Measurements from ENCODE around the gene TNFAIP3. TPM values are rescaled to one million over a fixed set of nuclear protein-coding genes. Genes with fewer than 3 reads are reported as not detected.
A peak's percentile ranks its signal among the peaks of the same experiment; 100 is the strongest.
"Not testable (repeated sequence)": the region's sequence is repeated elsewhere in the genome, so short reads cannot be mapped to it uniquely, and the experiment has no call there.

The TNFAIP3 gene
- polyA plus RNA-seq, 6 donors from 2014 or later, result 4.0 to 48.4 (median 33.8) TPM

GRCh38 chr6:137879299-137879698, 12.2 kb downstream of the TNFAIP3 start:
- H3K4me1 Mint-ChIP-seq, result peaks cover 15 to 32% (median 29%) of the 10 kb centered on the region in 3 donors
- H3K4me3 Mint-ChIP-seq, result no peak overlapping the region
- H3K36me3 Mint-ChIP-seq, result peaks cover 20 to 29% of the 10 kb centered on the region in 2 donors
- no peaks in the 10 kb centered on the region for H3K27me3 Mint-ChIP-seq
- no peaks in the 10 kb centered on the region for H3K9me3 Mint-ChIP-seq
- H3K27ac Mint-ChIP-seq, result peak overlapping the region in 1 of 6 donors; percentile 69
- ATAC-seq (ENCODE audit: low read depth in 2 of 2), result no peak
- DNase-seq, result no peak

- Mint-ChIP-seq H3K4me3 (no peak overlapping the region), H3K9me3 (peaks cover 0 to 3% (median 0%) of the 10 kb centered on the region in 7 donors), H3K27me3 (no peaks in the 10 kb centered on the region), H3K36me3 (peaks cover 20 to 23% of the 10 kb centered on the region in 2 donors), H3K4me1 (peaks cover 12 to 24% (median 23%) of the 10 kb centered on the region in 3 donors), H3K27ac (peak overlapping the region in 5 of 6 donors; percentile 9 to 70 (median 60))
- no peak for ATAC-seq (ENCODE audit: low read depth in 2 of 2)
- DNase-seq, result no peak
These were observed 13.1 kb downstream of the TNFAIP3 start for GRCh38 chr6:137879885-137880745.

GRCh38 chr6:137880746-137881521, 13.9 kb downstream of the TNFAIP3 start:
- H3K4me3 Mint-ChIP-seq, result no peak overlapping the region
- peaks cover 0 to 3% (median 0%) of the 10 kb centered on the region in 7 donors for H3K9me3 Mint-ChIP-seq
- H3K4me1 Mint-ChIP-seq, result peaks cover 12 to 23% (median 21%) of the 10 kb centered on the region in 3 donors
- H3K27me3 Mint-ChIP-seq, result no peaks in the 10 kb centered on the region
- H3K36me3 Mint-ChIP-seq, result peaks cover 19 to 20% of the 10 kb centered on the region in 2 donors
- DNase-seq (no peak), ATAC-seq (ENCODE audit: low read depth in 2 of 2) (no peak)
- peak overlapping the region in 4 of 6 donors; percentile 24 to 71 (median 57) for H3K27ac Mint-ChIP-seq

- Mint-ChIP-seq H3K36me3 (peaks cover 19 to 20% of the 10 kb centered on the region in 2 donors), H3K9me3 (peaks cover 0 to 6% (median 0%) of the 10 kb centered on the region in 7 donors), H3K4me3 (no peak overlapping the region), H3K4me1 (peaks cover 12 to 23% (median 21%) of the 10 kb centered on the region in 3 donors), H3K27me3 (no peaks in the 10 kb centered on the region), H3K27ac (peak overlapping the region in 4 of 6 donors; percentile 39 to 71 (median 58))
- DNase-seq (no peak), ATAC-seq (ENCODE audit: low read depth in 2 of 2) (no peak)
These were observed 14.4 kb downstream of the TNFAIP3 start for GRCh38 chr6:137881522-137881886.

- ATAC-seq (ENCODE audit: low read depth in 2 of 2) (peak; percentile 45 to 55), DNase-seq (no peak)
- Mint-ChIP-seq H3K36me3 (peaks cover 14 to 17% of the 10 kb centered on the region in 2 donors), H3K4me1 (peaks cover 12 to 23% (median 21%) of the 10 kb centered on the region in 3 donors), H3K9me3 (peaks cover 0 to 9% (median 0%) of the 10 kb centered on the region in 7 donors), H3K4me3 (no peak overlapping the region), H3K27ac (peak overlapping the region; percentile 44 to 92 (median 88)), H3K27me3 (no peaks in the 10 kb centered on the region)
These were observed 15.3 kb downstream of the TNFAIP3 start for GRCh38 chr6:137882225-137882961.

GRCh38 chr6:137883400-137884148, 16.5 kb downstream of the TNFAIP3 start:
- DNase-seq (no peak), ATAC-seq (ENCODE audit: low read depth in 2 of 2) (peak; percentile 20 to 37)
- Mint-ChIP-seq H3K27ac (peak overlapping the region; percentile 87 to 98 (median 92)), H3K4me1 (peaks cover 12 to 21% (median 19%) of the 10 kb centered on the region in 3 donors), H3K9me3 (peaks cover 0 to 14% (median 4%) of the 10 kb centered on the region in 7 donors), H3K36me3 (peaks cover 4 to 19% of the 10 kb centered on the region in 2 donors), H3K4me3 (peak overlapping the region in 4 of 8 donors; percentile 9 to 64 (median 29)), H3K27me3 (no peaks in the 10 kb centered on the region)

GRCh38 chr6:137884149-137884909, 17.3 kb downstream of the TNFAIP3 start:
- peaks cover 12 to 19% (median 16%) of the 10 kb centered on the region in 3 donors for H3K4me1 Mint-ChIP-seq
- no peak for DNase-seq
- peak overlapping the region in 4 of 6 donors; percentile 43 to 92 (median 70) for H3K27ac Mint-ChIP-seq

GRCh38 chr6:137884910-137885229, 17.8 kb downstream of the TNFAIP3 start:
- peak overlapping the region in 2 of 6 donors; percentile 43 to 44 for H3K27ac Mint-ChIP-seq
- H3K27me3 Mint-ChIP-seq; H3K4me3 Mint-ChIP-seq; ATAC-seq (ENCODE audit: low read depth in 2 of 2); DNase-seq: not testable (repeated sequence)
- peaks cover 4 to 21% of the 10 kb centered on the region in 2 donors for H3K36me3 Mint-ChIP-seq
- H3K4me1 Mint-ChIP-seq, result peaks cover 12 to 19% (median 16%) of the 10 kb centered on the region in 3 donors
- peaks cover 0 to 14% (median 7%) of the 10 kb centered on the region in 7 donors for H3K9me3 Mint-ChIP-seq

More at GRCh38 chr6:137884149-137884909, 17.3 kb downstream of the TNFAIP3 start:
- peaks cover 0 to 14% (median 7%) of the 10 kb centered on the region in 7 donors for H3K9me3 Mint-ChIP-seq
- no peak for ATAC-seq (ENCODE audit: low read depth in 2 of 2)
- no peaks in the 10 kb centered on the region for H3K27me3 Mint-ChIP-seq
- peaks cover 4 to 24% of the 10 kb centered on the region in 2 donors for H3K36me3 Mint-ChIP-seq
- H3K4me3 Mint-ChIP-seq, result peak overlapping the region in 2 of 8 donors; percentile 18 to 25

- not testable (repeated sequence) for H3K27me3 Mint-ChIP-seq; ATAC-seq (ENCODE audit: low read depth in 2 of 2); H3K27ac Mint-ChIP-seq; DNase-seq; H3K4me3 Mint-ChIP-seq
- peaks cover 12 to 19% (median 16%) of the 10 kb centered on the region in 3 donors for H3K4me1 Mint-ChIP-seq
- peaks cover 0 to 14% (median 7%) of the 10 kb centered on the region in 7 donors for H3K9me3 Mint-ChIP-seq
- H3K36me3 Mint-ChIP-seq, result peaks cover 4 to 21% of the 10 kb centered on the region in 2 donors
These were observed 19.2 kb downstream of the TNFAIP3 start for GRCh38 chr6:137886226-137886625.

GRCh38 chr6:137890983-137891537, 24.0 kb downstream of the TNFAIP3 start:
- ATAC-seq (ENCODE audit: low read depth in 2 of 2) (no peak), DNase-seq (no peak)
- H3K9me3 Mint-ChIP-seq, result peaks cover 0 to 10% (median 7%) of the 10 kb centered on the region in 7 donors
- no peaks in the 10 kb centered on the region for H3K4me1 Mint-ChIP-seq
- no peak overlapping the region for H3K27ac Mint-ChIP-seq
- H3K27me3 Mint-ChIP-seq, result peaks cover 0 to 4% (median 0%) of the 10 kb centered on the region in 3 donors
- H3K36me3 Mint-ChIP-seq, result peaks cover 0 to 13% of the 10 kb centered on the region in 2 donors
- no peak overlapping the region for H3K4me3 Mint-ChIP-seq

GRCh38 chr6:137892271-137892708, 25.2 kb downstream of the TNFAIP3 start:
- Mint-ChIP-seq H3K9me3 (peaks cover 0 to 8% (median 5%) of the 10 kb centered on the region in 7 donors), H3K27me3 (peaks cover 0 to 4% (median 0%) of the 10 kb centered on the region in 3 donors), H3K36me3 (peaks cover 0 to 13% of the 10 kb centered on the region in 2 donors), H3K4me1 (no peaks in the 10 kb centered on the region), H3K4me3 (no peak overlapping the region), H3K27ac (peak overlapping the region in 2 of 6 donors; percentile 33 to 61)
- ATAC-seq (ENCODE audit: low read depth in 2 of 2), result no peak
- no peak for DNase-seq
